OCI-LY7 (cell line): ENCODE data around the gene CLEC6A. TPM values are rescaled to one million over a fixed set of nuclear protein-coding genes. Genes with fewer than 3 reads are reported as not detected.

ENCODE experiments used
- BruUV-seq: library from RNA; stranded (reverse); fragments of 400-500 nt; replicated peaks from 2 replicates; lab custom pipeline; 2021; lab: Mats Ljungman, UMichigan
- CTCF ChIA-PET: fragments of 300-600 bp; sonication (Branson Sonifier 250); formaldehyde crosslinking; loops from one replicate; lab custom pipeline; 2022; ENCODE audit warnings: antibody characterized with exemption; ENCODE audit not compliant: unreplicated experiment; lab: Charles Lee
- POLR2A ChIA-PET: fragments of 300-600 bp; sonication (Branson Sonifier 250); formaldehyde crosslinking; loops from one replicate; lab custom pipeline; 2022; ENCODE audit warnings: antibody characterized with exemption; lab: Charles Lee
- DNase-seq: peaks from one replicate; pipeline ENCODE4 v3.0.0-alpha.2; 2015; ENCODE audit warnings: low spot score
- H2AFZ ChIP-seq: fragments of 200-600 bp; sonication (generic), shearing (Covaris generic); 2 replicates; pipeline ENCODE4 v1.6.1; 2014; ENCODE audit warnings: mild to moderate bottlenecking, antibody characterized with exemption, low read length, moderate library complexity
- H3K27ac ChIP-seq: fragments of 200-600 bp; sonication (generic); 2 replicates; pipeline ENCODE4 v1.5.1; 2014; ENCODE audit warnings: mixed run types, low read depth, mild to moderate bottlenecking, moderate library complexity, low read length, inconsistent platforms; ENCODE audit not compliant: poor library complexity, severe bottlenecking
- H3K36me3 ChIP-seq: fragments of 200-600 bp; sonication (generic); 2 replicates; pipeline ENCODE4 v1.6.1; 2014; ENCODE audit warnings: mild to moderate bottlenecking, antibody characterized with exemption, low read length, moderate library complexity, mixed read lengths; ENCODE audit not compliant: insufficient read depth
- H3K4me1 ChIP-seq: fragments of 200-600 bp; sonication (generic); 2 replicates; pipeline ENCODE4 v1.5.1; 2014; ENCODE audit warnings: mild to moderate bottlenecking, low read length; ENCODE audit not compliant: insufficient read depth, poor library complexity, severe bottlenecking
- H3K4me2 ChIP-seq: fragments of 200-600 bp; sonication (generic); 2 replicates; pipeline ENCODE4 v1.6.1; 2014; ENCODE audit warnings: mild to moderate bottlenecking, low read length
- H3K4me3 ChIP-seq: fragments of 200-600 bp; sonication (generic); 2 replicates; pipeline ENCODE4 v1.5.1; 2014; ENCODE audit warnings: mild to moderate bottlenecking, low read depth, low read length; ENCODE audit not compliant: poor library complexity, severe bottlenecking
- H3K79me2 ChIP-seq: fragments of 200-600 bp; sonication (generic); 2 replicates; pipeline ENCODE4 v1.6.1; 2016; ENCODE audit warnings: low read depth, mild to moderate bottlenecking, low read length, moderate library complexity, mixed read lengths; ENCODE audit not compliant: insufficient read depth
- H3K9me2 ChIP-seq: fragments of 200-600 bp; sonication (generic); 2 replicates; pipeline ENCODE4 v1.6.1; 2016; ENCODE audit warnings: mild to moderate bottlenecking, low read length, mixed read lengths; ENCODE audit not compliant: insufficient read depth
- H3K9me3 ChIP-seq: fragments of 200-600 bp; sonication (generic); 2 replicates; pipeline ENCODE4 v1.6.1; 2014; ENCODE audit warnings: mild to moderate bottlenecking, mixed run types, low read length, mixed read lengths
- H4K20me1 ChIP-seq: fragments of 200-600 bp; sonication (generic); 2 replicates; pipeline ENCODE4 v1.6.1; 2014; ENCODE audit warnings: mild to moderate bottlenecking, antibody characterized with exemption, low read length, moderate library complexity, mixed read lengths; ENCODE audit not compliant: insufficient read depth
- CTCF ChIP-seq: fragments of 200-600 bp; sonication (generic); conservative IDR thresholded peaks from 2 replicates; pipeline ENCODE4 v1.5.1; 2014; ENCODE audit warnings: mild to moderate bottlenecking, antibody characterized with exemption, low read length, moderate library complexity, mixed read lengths
- EZH2phosphoT487 ChIP-seq: fragments of 200-600 bp; sonication (generic); IDR thresholded peaks from 2 replicates; pipeline ENCODE4 v1.6.1; 2018; ENCODE audit warnings: low read depth, borderline replicate concordance, mild to moderate bottlenecking, mixed run types, antibody characterized with exemption, low read length, moderate library complexity, mixed read lengths
- intact Hi-C: fragments of 100-400 bp; cut with micrococcal nuclease; formaldehyde crosslinking; loops from one replicate; pipeline ENCODE4 v1.10.0; 2022; ENCODE audit not compliant: unreplicated experiment
- total RNA-seq, 2 experiments: library from RNA; depleted of rRNA in 1 of 2; stranded (reverse); fragments of >200 nt in 1 of 2; shearing (Covaris generic) in 1 of 2; gene quantifications; 2 replicates each; pipeline ENCODE4 v1.2.3, GENCODE V29; 2014 to 2022

Gene CLEC6A
- total RNA-seq, 2 experiments from 2014 or later: not detected

- no peak for TF ChIP-seq EZH2phosphoT487
- Histone ChIP-seq H3K4me3 (no peak overlapping the region), H4K20me1 (no peaks in the 10 kb centered on the region), H3K9me3 (no peaks in the 10 kb centered on the region), H3K27ac (no peak overlapping the region), H3K9me2 (no peaks in the 10 kb centered on the region), H3K79me2 (no peaks in the 10 kb centered on the region), H2AFZ (peak overlapping the region; percentile 62), H3K36me3 (no peaks in the 10 kb centered on the region), H3K4me1 (peaks cover 3% of the 10 kb centered on the region), H3K4me2 (no peak overlapping the region)
- ChIA-PET POLR2A (no interaction called here), CTCF (no interaction called here)
- DNase-seq: peak; percentile 7
- intact Hi-C loops: no loop called here
- no TSS peak for BruUV-seq
These were observed 46.0 kb downstream of the CLEC6A start for GRCh38 chr12:8501720-8502119.

- BruUV-seq: no TSS peak
- no peak for TF ChIP-seq EZH2phosphoT487
- no peak for TF ChIP-seq CTCF
These were observed 48.6 kb downstream of the CLEC6A start for GRCh38 chr12:8504351-8504750.

GRCh38 chr12:8507596-8507995 lies 51.8 kb downstream of the CLEC6A start:
- CTCF ChIA-PET: no interaction called here
- BruUV-seq: no TSS peak

More at GRCh38 chr12:8504351-8504750, 48.6 kb downstream of the CLEC6A start:
- H3K9me2 ChIP-seq: no peaks in the 10 kb centered on the region
- H3K4me2 ChIP-seq: no peak overlapping the region
- H3K9me3 ChIP-seq: no peaks in the 10 kb centered on the region
- intact Hi-C loops: no loop called here
- POLR2A ChIA-PET: interaction anchor here (0.6 kb wide), 1 partner anchor 41 kb away, joined by 3 read pairs; no protein-coding TSS in a partner anchor
- no peaks in the 10 kb centered on the region for H3K36me3 ChIP-seq
- no peak overlapping the region for H3K27ac ChIP-seq
- DNase-seq: no peak
- no peak overlapping the region for H2AFZ ChIP-seq
- H3K4me1 ChIP-seq: peaks cover 4% of the 10 kb centered on the region
- H3K79me2 ChIP-seq: no peaks in the 10 kb centered on the region
- H3K4me3 ChIP-seq: no peak overlapping the region
- no peaks in the 10 kb centered on the region for H4K20me1 ChIP-seq
- CTCF ChIA-PET: no interaction called here

More at GRCh38 chr12:8507596-8507995, 51.8 kb downstream of the CLEC6A start:
- no peak overlapping the region for H2AFZ ChIP-seq
- H3K79me2 ChIP-seq: no peaks in the 10 kb centered on the region
- no peaks in the 10 kb centered on the region for H3K9me2 ChIP-seq
- H3K4me1 ChIP-seq: peaks cover 5% of the 10 kb centered on the region
- no peaks in the 10 kb centered on the region for H3K36me3 ChIP-seq
- no peaks in the 10 kb centered on the region for H3K9me3 ChIP-seq
- no peaks in the 10 kb centered on the region for H4K20me1 ChIP-seq
- intact Hi-C loops: no loop called here
- no peak overlapping the region for H3K4me3 ChIP-seq
- TF ChIP-seq EZH2phosphoT487 (no peak), CTCF (no peak)
- H3K4me2 ChIP-seq: no peak overlapping the region
- POLR2A ChIA-PET: no interaction called here
- DNase-seq: no peak
- no peak overlapping the region for H3K27ac ChIP-seq
